ENCODE measurements around the gene SEPHS1.
"Not testable (repeated sequence)": the region's sequence is repeated elsewhere in the genome, so short reads cannot be mapped to it uniquely, and the experiment has no call there.

Gene SEPHS1

DNA sequence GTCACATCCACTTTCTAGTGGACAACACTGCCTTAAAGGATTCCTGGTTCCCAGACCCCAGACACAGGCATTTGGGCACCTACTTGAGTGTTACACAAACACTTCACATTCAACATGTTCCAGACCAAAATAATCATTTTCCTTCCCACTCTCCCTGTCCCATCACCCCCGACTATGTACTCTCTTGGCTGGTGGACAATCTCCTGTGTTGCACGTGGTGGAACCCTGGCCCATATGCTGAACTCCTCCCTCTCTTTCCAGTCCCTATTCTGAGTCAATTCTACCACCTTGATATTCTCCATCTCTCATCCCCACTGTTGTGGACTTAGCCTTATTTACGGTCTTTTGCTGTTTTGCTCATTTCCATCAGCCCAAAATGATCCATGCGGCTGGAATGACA is 8.3 kb upstream of the SEPHS1 start:
- no peak for DNase-seq

DNA sequence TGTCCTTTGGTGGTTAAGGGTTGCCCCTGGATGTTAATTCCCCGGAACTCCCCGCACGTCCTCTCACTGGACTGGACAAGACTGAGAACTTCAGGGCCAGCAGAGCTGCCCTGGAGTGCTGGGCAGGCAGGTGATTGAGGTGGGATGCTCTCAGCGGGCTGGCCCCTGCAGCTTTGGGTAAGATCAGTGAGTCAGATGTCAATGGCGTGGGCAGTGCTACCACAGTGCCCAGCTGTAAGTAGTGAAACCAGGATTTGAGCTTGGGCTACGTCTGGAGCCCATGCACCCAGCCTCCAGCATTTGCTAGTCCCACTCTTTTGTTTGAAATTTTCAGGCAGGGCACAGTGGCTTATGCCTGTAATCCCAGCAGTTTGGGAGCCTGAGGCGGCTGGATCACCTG is 6.7 kb upstream of the SEPHS1 start:
- DNase-seq = no peak

GRCh38 chr10:13352519-13352918 is 4.4 kb upstream of the SEPHS1 start:
- no peak for DNase-seq

GRCh38 chr10:13351340-13351915 is 3.3 kb upstream of the SEPHS1 start:
- DNase-seq = no peak

DNA sequence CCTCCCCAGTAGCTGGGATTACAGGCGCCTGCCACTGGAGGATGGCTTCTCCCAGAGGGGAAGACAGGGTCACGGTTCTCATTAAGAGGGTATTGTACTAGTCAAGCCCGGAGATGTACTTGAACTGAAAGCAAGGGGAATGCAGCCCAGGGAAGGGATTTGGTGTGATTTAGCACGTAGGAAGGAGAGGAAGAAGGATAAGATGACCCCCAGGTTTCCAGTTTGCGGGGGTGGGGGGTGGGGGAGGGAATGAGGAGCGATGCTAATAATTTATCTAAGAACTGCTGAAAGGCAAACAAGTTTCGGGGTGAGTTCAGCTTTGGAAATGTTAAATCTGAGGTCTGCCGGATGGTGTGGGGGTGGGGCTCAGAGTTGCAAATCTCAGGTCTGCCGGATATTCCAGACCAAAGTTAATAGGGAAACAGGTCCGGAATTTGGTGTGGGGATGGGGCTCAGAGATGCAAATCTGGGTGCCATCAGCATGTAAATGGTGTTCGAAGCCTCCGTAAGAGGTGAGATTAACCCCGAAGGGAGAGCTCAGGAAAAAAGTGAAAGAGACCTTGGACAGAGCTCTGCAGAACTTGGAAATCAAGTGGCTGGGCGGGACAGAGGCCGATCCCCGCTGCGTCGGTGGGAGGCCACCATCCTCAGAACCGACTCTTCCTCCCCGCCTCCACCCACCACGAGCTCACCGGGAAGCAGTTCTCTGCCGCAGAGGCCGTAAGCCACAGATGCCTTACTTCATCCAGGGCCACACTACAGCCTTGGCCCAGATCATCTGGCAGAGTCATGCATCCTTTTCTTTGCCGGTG is 1.6 kb upstream of the SEPHS1 start:
- DNase-seq = no peak

DNA sequence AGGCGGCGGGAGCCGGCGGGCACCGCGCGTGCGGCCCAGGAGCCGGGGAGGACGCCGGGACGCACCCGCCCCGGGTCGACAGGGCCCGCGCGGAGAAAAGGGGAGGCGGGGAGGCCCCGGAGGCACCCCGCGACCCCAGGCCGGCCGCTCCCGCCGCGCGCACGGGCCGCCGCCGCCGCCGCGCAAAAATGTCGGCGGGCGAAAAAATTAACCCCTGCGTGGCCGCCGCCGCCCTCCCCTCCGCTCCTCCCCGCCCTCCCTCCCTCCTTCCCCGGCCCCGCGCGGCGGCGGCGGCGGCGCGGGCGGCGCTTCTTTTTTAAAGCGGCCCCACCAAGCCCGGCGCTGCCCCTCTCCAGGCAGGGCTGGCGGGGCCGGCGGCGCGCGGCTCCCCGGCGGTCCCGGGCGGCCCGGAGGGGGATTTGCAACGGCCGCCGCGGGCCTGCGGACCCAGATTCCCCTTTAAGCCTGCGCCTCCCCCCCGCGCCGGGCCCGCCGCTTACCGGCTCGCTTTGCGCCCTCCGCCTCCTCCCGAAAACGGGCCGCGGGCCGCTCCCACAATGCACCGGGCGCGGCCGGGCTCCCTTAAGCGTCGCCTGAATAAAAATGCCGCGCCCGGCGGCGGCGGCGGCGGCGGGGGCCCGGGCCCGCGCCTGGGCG is 465 bp downstream of the SEPHS1 start:
- DNase-seq = peak; percentile 32

DNA sequence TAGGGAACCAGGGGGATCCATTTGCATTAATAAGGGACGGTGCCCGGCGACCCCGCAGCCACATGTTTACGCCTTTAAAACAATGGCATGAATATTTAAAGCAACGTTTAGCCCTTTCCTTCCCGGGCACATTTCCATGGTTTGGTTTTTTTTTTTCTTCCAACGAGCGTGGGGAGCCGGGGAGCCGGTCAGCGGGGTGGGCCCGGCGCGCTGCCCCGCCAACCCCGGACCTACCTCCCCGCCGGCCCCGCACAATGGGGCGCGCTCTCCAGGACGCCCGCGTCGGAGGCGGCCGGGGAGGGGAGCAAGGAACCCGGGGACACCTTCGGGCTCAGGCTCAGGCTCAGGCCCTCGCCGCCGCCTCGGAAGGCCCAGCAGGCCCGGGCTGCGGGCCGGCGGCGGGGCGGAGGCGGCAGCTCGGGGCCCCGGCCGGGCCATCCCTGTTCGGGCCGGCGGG is 1.0 kb downstream of the SEPHS1 start:
- DNase-seq = no peak

- DNase-seq = no peak
These were observed 1.6 kb downstream of the SEPHS1 start for GRCh38 chr10:13346283-13347042.

DNA sequence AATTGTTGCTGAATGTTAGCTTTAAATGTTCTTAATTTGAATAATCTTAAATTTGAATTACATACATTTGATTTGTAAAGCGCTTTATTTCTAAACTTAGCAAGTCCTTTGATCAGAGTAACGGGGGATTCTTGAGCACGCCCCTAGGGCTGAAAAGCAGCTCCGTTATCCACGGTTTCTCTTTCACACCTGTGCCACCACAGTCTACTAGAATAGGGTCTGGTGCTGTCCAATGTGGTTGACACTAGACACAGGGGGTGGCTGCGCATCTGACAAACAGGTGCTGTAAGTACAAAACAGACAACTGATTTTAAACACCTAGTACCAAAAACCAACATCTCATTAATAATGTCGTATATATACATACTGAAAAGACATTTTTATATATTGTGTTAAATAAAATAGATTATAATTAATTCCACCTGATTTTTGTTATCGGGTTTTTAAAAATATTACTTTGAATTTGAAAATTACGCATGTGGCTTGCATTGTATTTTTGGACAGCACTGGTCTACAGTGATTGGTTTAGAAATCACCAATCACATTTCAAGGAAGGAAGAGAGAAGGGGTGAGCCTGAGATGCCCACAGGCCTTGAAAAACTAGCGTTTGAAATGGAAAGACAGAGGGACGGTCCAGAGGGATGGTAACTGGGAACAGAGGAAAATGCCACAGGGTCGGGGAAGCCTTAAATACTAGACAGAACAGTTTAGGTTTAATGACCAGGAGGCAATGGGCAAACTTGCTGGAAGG is 7.3 kb downstream of the SEPHS1 start:
- no peak for DNase-seq

DNA sequence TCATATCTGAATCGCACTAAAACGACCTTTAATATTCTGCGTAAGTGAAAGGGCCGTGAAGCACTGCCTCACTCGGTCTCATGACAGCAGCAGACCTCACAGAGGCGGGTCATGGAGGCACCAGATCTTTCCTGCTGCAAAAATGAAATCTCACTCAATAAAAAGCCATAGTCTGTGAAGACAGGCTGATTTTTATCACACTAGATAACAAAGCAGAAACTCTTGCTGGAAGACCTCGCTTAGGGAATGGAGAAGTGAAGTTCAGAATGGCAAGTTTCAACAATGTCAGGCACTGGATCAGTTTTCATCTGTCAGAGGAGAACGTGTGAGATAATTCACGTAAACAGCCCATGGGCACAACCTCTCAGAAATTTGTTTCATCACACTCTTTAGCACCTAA is 8.0 kb downstream of the SEPHS1 start:
- no peak for DNase-seq

GRCh38 chr10:13338390-13339110 is 9.5 kb downstream of the SEPHS1 start:
- DNase-seq = no peak

DNA sequence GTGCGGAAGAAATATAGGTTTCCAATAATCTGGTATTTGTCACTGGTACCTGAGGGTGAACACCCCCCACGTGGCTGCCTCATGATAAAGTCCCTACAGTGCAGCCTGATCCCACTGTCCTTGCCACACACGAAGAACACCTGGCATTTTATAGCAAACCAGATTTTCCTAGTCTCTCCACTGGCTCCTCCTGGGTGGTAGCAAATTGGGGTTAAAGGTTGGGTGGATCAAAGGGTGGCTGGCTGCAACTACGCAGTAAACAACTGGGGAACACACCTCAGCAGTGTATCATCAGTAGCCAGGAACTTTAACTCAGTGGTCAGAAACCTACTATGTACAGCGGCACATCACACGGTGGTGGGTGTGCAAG is 10.3 kb downstream of the SEPHS1 start:
- DNase-seq = no peak

GRCh38 chr10:13337128-13337826 is 10.8 kb downstream of the SEPHS1 start:
- no peak for DNase-seq

DNA sequence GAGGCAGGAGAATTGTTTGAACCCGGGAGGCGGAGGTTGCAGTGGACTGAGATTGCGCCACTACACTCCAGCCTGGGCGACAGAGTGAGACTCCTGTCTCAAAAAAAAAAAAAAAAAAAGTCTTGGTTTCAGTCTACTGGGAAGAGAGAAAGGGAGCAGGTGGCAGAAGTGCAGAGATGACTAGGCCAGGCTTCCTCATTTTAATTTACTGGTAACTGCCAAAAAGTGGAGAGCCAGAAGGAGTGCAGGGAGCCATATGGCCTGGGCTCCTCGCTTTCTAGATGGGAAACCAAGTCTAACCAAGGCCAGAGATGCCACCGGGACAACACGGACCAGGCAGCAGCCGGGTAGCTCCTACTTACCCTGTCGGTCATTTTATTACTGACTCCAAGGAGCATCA is 12.2 kb downstream of the SEPHS1 start:
- no peak for DNase-seq

GRCh38 chr10:13334556-13334955 is 13.5 kb downstream of the SEPHS1 start:
- DNase-seq = no peak

DNA sequence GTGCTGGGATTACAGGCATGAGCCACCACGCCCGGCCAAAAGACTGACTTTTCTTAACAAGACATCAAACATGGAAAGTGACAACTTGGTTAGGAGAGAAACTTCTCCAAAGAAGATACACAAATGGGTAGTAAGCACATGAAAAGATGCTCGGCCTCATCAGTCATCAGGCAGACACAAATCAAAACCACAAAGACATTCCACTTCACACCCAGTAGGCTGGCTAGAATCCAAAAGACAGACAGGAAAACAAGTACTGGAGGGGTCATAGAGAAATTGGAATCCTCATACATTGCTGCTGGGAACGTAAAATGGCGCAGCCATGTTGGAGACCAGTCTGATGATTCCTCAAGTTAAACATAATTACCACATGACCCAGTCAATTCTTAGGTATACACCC is 16.4 kb downstream of the SEPHS1 start:
- no peak for DNase-seq

- DNase-seq = not testable (repeated sequence)
These were observed 17.1 kb downstream of the SEPHS1 start for GRCh38 chr10:13330980-13331379.

DNA sequence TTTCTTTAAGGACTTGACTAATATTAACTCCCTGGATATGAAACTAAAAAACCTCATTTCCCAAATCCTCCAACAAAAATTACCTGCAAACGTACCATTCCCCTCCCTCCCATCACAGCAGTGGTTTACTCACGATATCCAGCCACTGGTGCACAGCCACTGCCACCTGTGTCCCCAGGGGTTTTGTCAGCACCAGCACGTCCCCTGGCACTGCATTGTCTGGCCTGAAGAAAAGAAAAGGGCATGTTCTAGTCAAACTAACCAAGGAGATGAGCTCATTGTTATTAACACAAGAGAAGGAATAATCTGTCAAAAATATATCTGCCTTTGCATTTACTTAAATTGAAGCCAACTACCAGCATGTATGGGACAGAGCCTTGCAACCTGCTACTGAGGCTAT is 18.5 kb downstream of the SEPHS1 start:
- DNase-seq = no peak

DNA sequence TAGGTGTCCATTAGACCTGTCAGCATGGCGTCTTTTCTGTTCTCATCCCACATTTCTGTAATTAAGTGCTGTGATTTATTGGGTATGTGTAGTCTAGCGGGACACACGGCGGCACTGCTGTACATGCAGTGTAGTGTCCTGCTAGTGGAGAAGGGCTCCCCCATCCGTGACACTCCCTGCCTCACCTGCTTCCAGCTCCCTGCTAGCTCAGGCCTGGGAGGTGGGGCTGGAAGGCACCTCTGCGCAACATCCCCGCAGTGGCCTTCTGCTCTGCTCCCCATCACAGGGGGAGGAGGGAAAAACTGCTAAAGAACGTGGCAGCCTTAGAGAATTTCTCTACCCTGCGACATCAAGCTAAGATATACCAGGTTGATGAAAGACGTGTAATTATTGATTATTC is 19.5 kb downstream of the SEPHS1 start:
- no peak for DNase-seq

DNA sequence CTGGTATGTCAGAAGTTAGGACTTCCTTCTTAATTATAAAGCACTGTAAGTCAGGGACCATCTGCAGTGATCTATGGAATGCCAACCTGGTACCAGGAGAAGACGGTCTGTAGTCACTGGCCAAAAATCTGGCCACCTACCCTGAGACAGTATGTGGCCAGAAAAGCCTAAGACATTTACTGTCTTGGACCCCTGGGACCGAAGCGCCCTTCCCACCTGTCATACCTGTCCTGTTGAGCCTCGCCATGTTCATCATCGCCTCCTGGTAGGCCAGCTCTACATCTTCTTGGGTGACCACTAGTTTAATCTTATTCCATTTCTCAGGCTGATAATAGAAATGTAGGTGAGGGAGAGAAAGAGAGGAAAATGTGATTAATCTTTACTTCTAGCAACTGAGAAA is 20.0 kb downstream of the SEPHS1 start:
- DNase-seq = no peak

- no peak for DNase-seq
These were observed 20.6 kb downstream of the SEPHS1 start for GRCh38 chr10:13327534-13327933.
